HG03442 (cell line): ENCODE results near the gene CTIF.

ENCODE experiments used
- ATAC-seq: cut with Tn5 transposase; IDR thresholded peaks from one replicate; pipeline ENCODE4 v1.9.1; 2021; ENCODE audit warnings: mild to moderate bottlenecking, moderate library complexity; ENCODE audit not compliant: unreplicated experiment

The CTIF gene

GRCh38 chr18:48617844-48618497 is 79.1 kb downstream of the CTIF start:
- ATAC-seq: no peak

GRCh38 chr18:48619016-48619415 is 80.2 kb downstream of the CTIF start:
- ATAC-seq: no peak

GRCh38 chr18:48619501-48619900 is 80.7 kb downstream of the CTIF start:
- ATAC-seq: no peak

GRCh38 chr18:48620071-48620470 is 81.2 kb downstream of the CTIF start:
- no peak for ATAC-seq

GRCh38 chr18:48621240-48621639 is 82.4 kb downstream of the CTIF start:
- ATAC-seq: no peak

- no peak for ATAC-seq
Measured at GRCh38 chr18:48621815-48622555, 83.2 kb downstream of the CTIF start.

GRCh38 chr18:48622911-48623431 is 84.1 kb downstream of the CTIF start:
- no peak for ATAC-seq

- no peak for ATAC-seq
Measured at GRCh38 chr18:48623468-48624235, 84.8 kb downstream of the CTIF start.

- ATAC-seq: no peak
Measured at GRCh38 chr18:48624856-48625255, 86.0 kb downstream of the CTIF start.

- no peak for ATAC-seq
Measured at GRCh38 chr18:48627216-48627615, 88.4 kb downstream of the CTIF start.

- ATAC-seq: no peak
Measured at GRCh38 chr18:48629730-48630324, 91.0 kb downstream of the CTIF start.

- ATAC-seq: no peak
Measured at GRCh38 chr18:48631851-48632250, 93.0 kb downstream of the CTIF start.

- no peak for ATAC-seq
Measured at GRCh38 chr18:48632676-48633257, 93.9 kb downstream of the CTIF start.

GRCh38 chr18:48634491-48634890 is 95.7 kb downstream of the CTIF start:
- no peak for ATAC-seq

GRCh38 chr18:48634975-48635374 is 96.1 kb downstream of the CTIF start:
- no peak for ATAC-seq

- no peak for ATAC-seq
Measured at GRCh38 chr18:48635806-48636205, 97.0 kb downstream of the CTIF start.

GRCh38 chr18:48636436-48636835 is 97.6 kb downstream of the CTIF start:
- ATAC-seq: no peak

- ATAC-seq: no peak
Measured at GRCh38 chr18:48637081-48637990, 98.5 kb downstream of the CTIF start.

- no peak for ATAC-seq
Measured at GRCh38 chr18:48638451-48638850, 99.6 kb downstream of the CTIF start.
